GM12891 (cell line): Measurements from ENCODE around the gene CXCL16.

Source experiments
- POLR2A ChIP-seq: IDR thresholded peaks from 2 replicates; pipeline ENCODE4 v1.6.1; 2011; ENCODE audit warnings: low read depth, low read length, control low read depth
- POLR2AphosphoS5 ChIP-seq: IDR thresholded peaks from 2 replicates; pipeline ENCODE4 v1.6.1; 2011; ENCODE audit warnings: low read depth, low read length, control low read depth
- SPI1 ChIP-seq: IDR thresholded peaks from 2 replicates; pipeline ENCODE4 v1.6.1; 2011; ENCODE audit warnings: low read depth, low read length, control low read depth

DNA sequence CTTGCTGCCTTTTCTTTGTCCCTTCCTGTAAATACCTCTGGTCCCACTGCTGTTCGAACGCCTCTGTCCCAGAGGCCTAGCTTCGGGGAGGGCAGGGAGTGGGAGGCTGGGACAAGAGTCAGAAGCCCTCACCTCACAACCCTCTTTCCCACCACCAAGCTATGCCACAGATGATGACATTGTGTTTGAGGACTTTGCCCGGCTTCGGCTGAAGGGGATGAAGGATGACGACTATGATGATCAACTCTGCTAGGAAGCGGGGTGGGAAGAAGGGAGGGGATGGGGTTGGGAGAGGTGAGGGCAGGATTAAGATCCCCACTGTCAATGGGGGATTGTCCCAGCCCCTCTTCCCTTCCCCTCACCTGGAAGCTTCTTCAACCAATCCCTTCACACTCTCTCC lies 18.9 kb downstream of the CXCL16 start:
- TF ChIP-seq POLR2A: no peak
- no peak for TF ChIP-seq SPI1
- no peak for TF ChIP-seq POLR2AphosphoS5
